ENCODE measurements around the gene ADCY10. TPM values are rescaled to one million over a fixed set of nuclear protein-coding genes. Genes with fewer than 3 reads are reported as not detected.

The ADCY10 gene
- total and polyA plus RNA-seq, 2 experiments from 2014 or later: not detected

GRCh38 chr1:167923324-167924056 lies 9.6 kb upstream of the ADCY10 start (continued):
- TF ChIP-seq ZNF462 (CRISPR knock-in tag; IDR thresholded peaks at IDR 0.05) (no peak), ZNF114 (CRISPR knock-in tag; IDR thresholded peaks at IDR 0.05) (no peak), ZNF331 (CRISPR knock-in tag; IDR thresholded peaks at IDR 0.05; ENCODE audit: low read depth) (no peak), JUNB (IDR thresholded peaks at IDR 0.05; ENCODE audit: unreplicated experiment) (no peak), EZH2 (IDR thresholded peaks at IDR 0.05; ENCODE audit: low read depth, unreplicated experiment) (no peak)

GRCh38 chr1:167922611-167923074 lies 8.7 kb upstream of the ADCY10 start:
- no peak overlapping the region for H3K4me3 ChIP-seq
- no peak for DNase-seq (ENCODE audit: low spot score)
- no peak overlapping the region for H3K27ac Mint-ChIP-seq
- no peaks in the 10 kb centered on the region for H3K27me3 Mint-ChIP-seq (ENCODE audit: insufficient read depth, low read depth, poor library complexity)
- H3K27me3 ChIP-seq (ENCODE audit: insufficient read depth): no peaks in the 10 kb centered on the region
- H3K4me1 Mint-ChIP-seq: peaks cover 8% of the 10 kb centered on the region; the same call in 2 of the 3 replicates
- peaks cover 18% of the 10 kb centered on the region for H3K4me1 ChIP-seq (ENCODE audit: insufficient read depth)
- H3K9me3 Mint-ChIP-seq: no peaks in the 10 kb centered on the region
- TF ChIP-seq POLR2AphosphoS5 (IDR thresholded peaks at IDR 0.05; ENCODE audit: low read depth) (no peak), JUNB (IDR thresholded peaks at IDR 0.05; ENCODE audit: unreplicated experiment) (no peak), ZNF114 (CRISPR knock-in tag; IDR thresholded peaks at IDR 0.05) (no peak), STAT1 (IDR thresholded peaks at IDR 0.05; ENCODE audit: unreplicated experiment) (no peak), EZH2phosphoT487 (IDR thresholded peaks at IDR 0.05; ENCODE audit: unreplicated experiment) (no peak), NANOG (IDR thresholded peaks at IDR 0.05; ENCODE audit: borderline replicate concordance) (no peak), CTCF (conservative IDR thresholded peaks at IDR 0.05; ENCODE audit: low read depth in 2 of 2) (no peak), ETS1 (IDR thresholded peaks at IDR 0.05) (no peak)
- H3K79me2 ChIP-seq (replicated peaks; ENCODE audit: insufficient read depth): peaks cover 6% of the 10 kb centered on the region
- H3K4me2 ChIP-seq: no peak overlapping the region
- H3K27ac ChIP-seq (ENCODE audit: low read depth): no peak overlapping the region
- H4K20me1 ChIP-seq (replicated peaks; ENCODE audit: insufficient read depth): no peaks in the 10 kb centered on the region
- no peak overlapping the region for H2AFZ ChIP-seq
- no peak overlapping the region for H3K4me3 Mint-ChIP-seq
- no peaks in the 10 kb centered on the region for H3K36me3 Mint-ChIP-seq (ENCODE audit: low read depth)
- no peaks in the 10 kb centered on the region for H3K36me3 ChIP-seq (ENCODE audit: insufficient read depth)
- no peak for ATAC-seq
- no peaks in the 10 kb centered on the region for H3F3A ChIP-seq (replicated peaks; ENCODE audit: low read depth)
- no peaks in the 10 kb centered on the region for H3K9me2 ChIP-seq (ENCODE audit: insufficient read depth)

Measured in GM23338 (cell line).